Coronary artery (tissue), 2 donors: ENCODE data around the gene TAP1.

Experiments
- DNase-seq: peaks from one replicate; pipeline ENCODE4 v3.0.0-alpha.2; 2017; ENCODE audit warnings: low spot score
- H3K27ac ChIP-seq, 2 donors: fragments of 200-600 bp; sonication (generic); one replicate each; pipeline ENCODE4 v1.5.1; 2016 to 2019
- H3K4me3 ChIP-seq: fragments of 200-600 bp; sonication (generic); 2 replicates; pipeline ENCODE4 v1.5.1; 2016; ENCODE audit warnings: mild to moderate bottlenecking, moderate library complexity
- TF ChIP-seq, protein P1 (sequence below): fragments of 200-600 bp; sonication (generic); IDR thresholded peaks from one replicate; pipeline ENCODE4 v1.5.1; 2019; ENCODE audit warnings: antibody characterized with exemption

TAP1 gene

DNA sequence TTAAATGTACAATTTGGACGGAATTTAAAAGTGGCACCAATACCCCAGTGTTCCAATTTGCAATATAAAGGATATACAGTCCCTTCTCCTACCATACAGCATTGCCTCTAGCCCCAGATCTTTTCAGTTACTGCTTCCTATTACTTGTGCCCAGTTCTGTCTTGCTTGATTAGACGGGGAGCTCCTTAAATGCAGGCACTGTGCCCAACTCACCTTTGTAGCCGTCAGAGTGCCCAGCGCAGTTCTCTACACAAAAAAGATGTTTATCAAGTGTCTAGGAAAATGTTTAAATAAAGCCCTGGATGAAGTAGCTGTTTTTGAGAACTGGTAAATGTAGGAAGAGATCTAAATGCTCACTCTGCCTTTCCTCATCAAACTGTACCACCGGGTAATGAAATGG is 22.6 kb downstream of the TAP1 start:
- no peak overlapping the region for H3K4me3 ChIP-seq
- no peak for DNase-seq
- H3K27ac ChIP-seq = no peak overlapping the region
- TF ChIP-seq, protein P1, sequence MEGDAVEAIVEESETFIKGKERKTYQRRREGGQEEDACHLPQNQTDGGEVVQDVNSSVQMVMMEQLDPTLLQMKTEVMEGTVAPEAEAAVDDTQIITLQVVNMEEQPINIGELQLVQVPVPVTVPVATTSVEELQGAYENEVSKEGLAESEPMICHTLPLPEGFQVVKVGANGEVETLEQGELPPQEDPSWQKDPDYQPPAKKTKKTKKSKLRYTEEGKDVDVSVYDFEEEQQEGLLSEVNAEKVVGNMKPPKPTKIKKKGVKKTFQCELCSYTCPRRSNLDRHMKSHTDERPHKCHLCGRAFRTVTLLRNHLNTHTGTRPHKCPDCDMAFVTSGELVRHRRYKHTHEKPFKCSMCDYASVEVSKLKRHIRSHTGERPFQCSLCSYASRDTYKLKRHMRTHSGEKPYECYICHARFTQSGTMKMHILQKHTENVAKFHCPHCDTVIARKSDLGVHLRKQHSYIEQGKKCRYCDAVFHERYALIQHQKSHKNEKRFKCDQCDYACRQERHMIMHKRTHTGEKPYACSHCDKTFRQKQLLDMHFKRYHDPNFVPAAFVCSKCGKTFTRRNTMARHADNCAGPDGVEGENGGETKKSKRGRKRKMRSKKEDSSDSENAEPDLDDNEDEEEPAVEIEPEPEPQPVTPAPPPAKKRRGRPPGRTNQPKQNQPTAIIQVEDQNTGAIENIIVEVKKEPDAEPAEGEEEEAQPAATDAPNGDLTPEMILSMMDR = no peak

DNA sequence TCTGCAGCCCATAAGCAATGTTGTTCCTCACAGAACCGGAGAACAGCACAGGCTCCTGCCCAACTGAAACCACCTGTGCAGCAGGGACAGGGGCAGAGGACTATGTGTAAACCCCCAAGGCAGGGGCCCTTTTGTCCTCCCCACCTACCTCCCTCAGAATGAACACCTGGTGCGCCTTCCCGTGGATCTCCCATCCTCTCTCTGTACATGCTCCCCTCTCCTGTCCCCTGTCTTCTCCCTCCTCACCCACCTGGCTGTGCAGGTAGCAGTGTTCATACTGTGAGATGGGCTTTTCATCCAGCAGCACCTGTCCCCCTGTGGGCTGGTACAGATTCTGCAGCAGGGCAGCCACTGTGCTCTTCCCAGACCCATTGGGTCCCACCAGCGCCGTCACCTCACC is 23.5 kb downstream of the TAP1 start:
- TF ChIP-seq, protein P1 = no peak
- no peak for DNase-seq

GRCh38 chr6:32829495-32829894 is 24.0 kb downstream of the TAP1 start:
- DNase-seq = no peak
- TF ChIP-seq, protein P1 = no peak
- Histone ChIP-seq H3K27ac (no peak overlapping the region), H3K4me3 (no peak overlapping the region)

More for the DNA sequence above, 23.5 kb downstream of the TAP1 start:
- Histone ChIP-seq H3K4me3 (no peak overlapping the region), H3K27ac (no peak overlapping the region)

- TF ChIP-seq, protein P1 = no peak
- Histone ChIP-seq H3K4me3 (no peak overlapping the region), H3K27ac (no peak overlapping the region)
- no peak for DNase-seq
Observed at GRCh38 chr6:32827025-32827424, 26.5 kb downstream of the TAP1 start.

DNA sequence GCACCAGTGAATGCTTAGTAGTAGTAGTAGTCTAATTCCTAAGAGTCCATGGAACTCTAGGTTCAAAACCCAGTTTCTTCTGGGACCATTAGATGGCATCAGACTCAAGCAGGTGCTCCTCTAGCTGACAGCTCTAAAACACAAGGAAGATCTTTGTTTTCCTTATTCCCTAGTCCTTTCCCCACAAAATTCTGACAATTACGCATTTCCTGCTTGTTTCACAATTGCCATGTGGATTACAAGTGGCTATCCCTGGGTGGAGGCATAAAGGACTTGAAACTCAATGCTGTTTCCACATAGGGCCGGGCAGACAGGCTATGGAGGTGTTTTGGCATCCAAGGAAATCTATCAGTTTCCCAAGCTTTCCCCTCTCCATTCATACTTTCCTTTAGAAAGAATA is 27.5 kb downstream of the TAP1 start:
- TF ChIP-seq, protein P1 = no peak
- no peak for DNase-seq
- Histone ChIP-seq H3K4me3 (no peak overlapping the region), H3K27ac (no peak overlapping the region)

DNA sequence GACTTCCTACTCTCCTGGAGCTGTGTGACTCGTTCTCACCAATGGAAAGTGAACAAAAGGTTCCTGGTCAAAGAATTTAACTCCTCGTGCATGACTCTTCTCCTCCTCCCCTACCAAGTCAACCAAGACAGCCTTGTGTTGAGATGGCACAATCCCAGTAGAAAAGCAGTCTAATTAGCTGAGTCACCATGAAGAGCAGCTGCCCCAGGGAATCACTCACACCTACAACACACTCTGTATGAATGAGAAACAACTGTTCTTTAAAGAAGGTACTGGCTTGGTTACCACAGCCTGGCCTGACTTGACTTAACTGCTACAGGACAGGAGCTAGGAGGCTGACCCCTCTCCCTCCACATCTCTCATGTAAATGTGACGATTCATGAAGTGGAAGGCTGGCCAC is 33.8 kb downstream of the TAP1 start:
- Histone ChIP-seq H3K4me3 (no peak overlapping the region), H3K27ac (no peak overlapping the region)
- no peak for DNase-seq
- TF ChIP-seq, protein P1 = no peak

DNA sequence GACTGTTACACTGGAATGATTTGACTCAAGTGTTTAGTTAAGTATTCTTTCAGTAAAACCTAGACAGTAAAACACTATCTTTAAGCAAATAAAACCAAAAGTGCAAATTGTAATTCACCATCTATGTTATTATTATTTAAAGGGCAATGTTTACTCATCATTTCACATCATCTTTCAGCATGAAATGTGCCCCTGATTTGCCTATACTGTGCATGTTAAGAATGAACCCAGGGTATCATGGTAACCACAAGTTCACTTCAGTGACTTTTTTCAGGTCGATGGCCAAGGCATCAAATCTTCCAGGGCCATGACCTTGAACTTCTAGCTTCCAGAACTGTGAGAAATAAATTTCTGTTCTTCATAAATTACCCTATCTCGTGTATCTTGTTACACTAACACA is 34.6 kb downstream of the TAP1 start:
- Histone ChIP-seq H3K27ac (no peak overlapping the region), H3K4me3 (no peak overlapping the region)
- no peak for DNase-seq
- TF ChIP-seq, protein P1 = no peak
